Tibial nerve (tissue), 4 donors: ENCODE data around the gene GTSE1. TPM values are rescaled to one million over a fixed set of nuclear protein-coding genes. Genes with fewer than 3 reads are reported as not detected.

Source experiments
- DNase-seq, 2 donors: peaks; one replicate each; pipeline ENCODE4 v3.0.0-alpha.2; 2019; ENCODE audit warnings: low spot score in 2 of 2
- H3K27ac ChIP-seq, 4 donors: fragments of 200-600 bp; sonication (generic) in 3 of 4; one replicate each; pipeline ENCODE4 v1.5.1; 2017 to 2019; ENCODE audit warnings: mild to moderate bottlenecking in 1 of 4
- H3K27me3 ChIP-seq, 2 donors: fragments of 200-600 bp; sonication (generic) in 1 of 2; one replicate each; pipeline versions ENCODE4 v1.5.1 to v1.6.0; 2017 to 2019
- H3K36me3 ChIP-seq, 3 donors: fragments of 200-600 bp; sonication (generic); one replicate each; pipeline ENCODE4 v1.5.1; 2018 to 2019
- H3K4me1 ChIP-seq, 4 donors: fragments of 200-600 bp; sonication (generic) in 3 of 4; one replicate each; pipeline ENCODE4 v1.5.1; 2017 to 2019
- H3K4me3 ChIP-seq, 4 donors: fragments of 200-600 bp; sonication (generic) in 3 of 4; one replicate each; pipeline ENCODE4 v1.5.1; 2017 to 2019; ENCODE audit warnings: mild to moderate bottlenecking in 1 of 4, moderate library complexity in 1 of 4
- H3K9me3 ChIP-seq, 4 donors: fragments of 200-600 bp; sonication (generic) in 3 of 4; one replicate each; pipeline ENCODE4 v1.5.1; 2017 to 2019
- EP300 ChIP-seq, 2 donors: sonication (generic); formaldehyde crosslinking; IDR thresholded peaks; one replicate each; pipeline ENCODE4 v1.6.1; 2017; ENCODE audit warnings: antibody characterized with exemption in 2 of 2, mild to moderate bottlenecking in 1 of 2
- POLR2A ChIP-seq, 2 donors: fragments of 450-650 bp; IDR thresholded peaks; one replicate each; pipeline ENCODE4 v1.6.1; 2017; ENCODE audit warnings: antibody characterized with exemption in 2 of 2, mild to moderate bottlenecking in 2 of 2, moderate library complexity in 2 of 2
- WGBS, 2 donors: methylation state at CpG; one replicate each; pipeline ENCODE4 v1.1.5; 2018; 5-methylcytosine and 5-hydroxymethylcytosine counted together
- total RNA-seq, 4 donors: library from RNA; depleted of rRNA; stranded (reverse); fragments of >200 nt; gene quantifications; one replicate each; pipeline ENCODE4 v1.1.0, GENCODE V29; 2016
- TF ChIP-seq, protein P1 (sequence below), 5 experiments: fragments of 200-600 bp in 3 of 5; fragments of 450-650 bp in 2 of 5; sonication (generic) in 3 of 5; IDR thresholded peaks; one replicate each; pipeline ENCODE4 v1.5.1; 2016 to 2019; ENCODE audit warnings: antibody characterized with exemption in 5 of 5, mild to moderate bottlenecking in 3 of 5, moderate library complexity in 2 of 5

The GTSE1 gene
- total RNA-seq, 4 donors from 2014 or later: 0.30 to 3.3 TPM; not detected in 2

DNA sequence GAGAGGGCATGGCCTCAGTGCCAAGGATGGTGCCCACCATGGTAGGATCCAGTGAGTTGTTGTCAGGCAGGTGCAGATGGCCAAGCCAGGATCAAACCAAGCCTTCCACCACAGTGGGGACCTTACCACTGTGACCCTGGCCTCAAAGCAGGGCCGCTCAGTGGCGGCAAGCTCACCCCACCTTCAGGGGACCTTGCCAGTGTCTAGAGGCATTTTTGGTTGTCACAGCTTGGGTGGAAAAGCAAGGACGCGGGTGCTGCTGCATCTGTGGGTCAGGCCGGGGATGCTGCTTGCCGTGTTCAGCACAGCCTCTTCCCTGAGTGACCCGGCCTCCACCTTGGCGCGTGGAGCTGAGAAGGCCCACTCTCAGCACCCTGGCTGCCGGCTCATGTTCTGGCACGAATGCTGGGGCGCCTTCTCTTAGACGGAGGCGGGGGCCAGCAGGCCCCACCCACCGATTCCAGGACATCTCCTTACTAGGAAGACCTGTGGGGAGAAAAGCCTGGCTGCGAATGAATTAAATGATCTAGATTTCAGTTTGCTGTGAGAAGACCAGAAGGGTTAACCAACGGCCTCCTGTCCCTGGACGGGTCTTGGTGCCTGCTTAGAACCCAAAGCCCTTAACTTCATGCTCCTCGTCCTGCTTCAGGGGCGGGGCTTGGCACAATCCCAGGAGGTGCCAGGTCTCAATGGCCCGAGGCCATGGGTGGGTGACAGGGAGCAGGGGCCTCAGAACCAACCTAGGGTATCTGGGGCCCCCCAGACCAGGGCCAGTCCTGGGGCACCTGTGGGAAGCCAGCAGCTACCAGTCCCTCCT lies 57.7 kb downstream of the GTSE1 start:
- DNase-seq: no peak
- WGBS, 2 donors: 80 to 83% methylated on average over 16 to 20 of the region's 21 CpGs
- Histone ChIP-seq H3K9me3 (no peaks in the 10 kb centered on the region), H3K27me3 (no peaks in the 10 kb centered on the region), H3K36me3 (peaks cover 2 to 100% (median 36%) of the 10 kb centered on the region in 3 donors), H3K4me3 (no peak overlapping the region), H3K27ac (no peak overlapping the region), H3K4me1 (no peaks in the 10 kb centered on the region)
- no peak for TF ChIP-seq EP300 (IDR thresholded peaks at IDR 0.05)

DNA sequence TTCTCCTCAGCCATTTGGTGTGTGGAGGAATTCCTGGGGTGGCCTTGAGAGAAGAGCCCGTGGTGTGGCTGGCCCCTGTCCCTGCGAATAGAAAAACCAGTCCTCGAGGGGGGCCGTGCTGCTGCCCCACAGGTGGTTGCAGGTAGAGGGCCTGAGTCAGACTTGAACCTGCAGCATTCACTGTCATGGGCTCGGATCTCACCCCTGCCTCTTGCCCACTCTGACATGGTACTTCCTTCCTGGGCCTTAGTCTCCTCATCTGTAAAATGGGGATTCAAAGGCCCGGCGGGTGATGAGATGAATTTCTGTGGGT lies 58.3 kb downstream of the GTSE1 start:
- H3K27me3 ChIP-seq: no peaks in the 10 kb centered on the region
- peaks cover 2 to 100% (median 36%) of the 10 kb centered on the region in 3 donors for H3K36me3 ChIP-seq
- no peak for DNase-seq
- H3K27ac ChIP-seq: no peak overlapping the region
- no peak overlapping the region for H3K4me3 ChIP-seq
- H3K4me1 ChIP-seq: no peaks in the 10 kb centered on the region
- no peak for TF ChIP-seq EP300 (IDR thresholded peaks at IDR 0.05)
- TF ChIP-seq, protein P1, sequence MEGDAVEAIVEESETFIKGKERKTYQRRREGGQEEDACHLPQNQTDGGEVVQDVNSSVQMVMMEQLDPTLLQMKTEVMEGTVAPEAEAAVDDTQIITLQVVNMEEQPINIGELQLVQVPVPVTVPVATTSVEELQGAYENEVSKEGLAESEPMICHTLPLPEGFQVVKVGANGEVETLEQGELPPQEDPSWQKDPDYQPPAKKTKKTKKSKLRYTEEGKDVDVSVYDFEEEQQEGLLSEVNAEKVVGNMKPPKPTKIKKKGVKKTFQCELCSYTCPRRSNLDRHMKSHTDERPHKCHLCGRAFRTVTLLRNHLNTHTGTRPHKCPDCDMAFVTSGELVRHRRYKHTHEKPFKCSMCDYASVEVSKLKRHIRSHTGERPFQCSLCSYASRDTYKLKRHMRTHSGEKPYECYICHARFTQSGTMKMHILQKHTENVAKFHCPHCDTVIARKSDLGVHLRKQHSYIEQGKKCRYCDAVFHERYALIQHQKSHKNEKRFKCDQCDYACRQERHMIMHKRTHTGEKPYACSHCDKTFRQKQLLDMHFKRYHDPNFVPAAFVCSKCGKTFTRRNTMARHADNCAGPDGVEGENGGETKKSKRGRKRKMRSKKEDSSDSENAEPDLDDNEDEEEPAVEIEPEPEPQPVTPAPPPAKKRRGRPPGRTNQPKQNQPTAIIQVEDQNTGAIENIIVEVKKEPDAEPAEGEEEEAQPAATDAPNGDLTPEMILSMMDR (IDR thresholded peaks at IDR 0.05): no peak
- TF ChIP-seq POLR2A (IDR thresholded peaks at IDR 0.05): no peak
- WGBS, 2 donors: 87 to 89% methylated on average over 7 of the region's 7 CpGs
- H3K9me3 ChIP-seq: peaks cover 0 to 4% (median 0%) of the 10 kb centered on the region in 4 donors

DNA sequence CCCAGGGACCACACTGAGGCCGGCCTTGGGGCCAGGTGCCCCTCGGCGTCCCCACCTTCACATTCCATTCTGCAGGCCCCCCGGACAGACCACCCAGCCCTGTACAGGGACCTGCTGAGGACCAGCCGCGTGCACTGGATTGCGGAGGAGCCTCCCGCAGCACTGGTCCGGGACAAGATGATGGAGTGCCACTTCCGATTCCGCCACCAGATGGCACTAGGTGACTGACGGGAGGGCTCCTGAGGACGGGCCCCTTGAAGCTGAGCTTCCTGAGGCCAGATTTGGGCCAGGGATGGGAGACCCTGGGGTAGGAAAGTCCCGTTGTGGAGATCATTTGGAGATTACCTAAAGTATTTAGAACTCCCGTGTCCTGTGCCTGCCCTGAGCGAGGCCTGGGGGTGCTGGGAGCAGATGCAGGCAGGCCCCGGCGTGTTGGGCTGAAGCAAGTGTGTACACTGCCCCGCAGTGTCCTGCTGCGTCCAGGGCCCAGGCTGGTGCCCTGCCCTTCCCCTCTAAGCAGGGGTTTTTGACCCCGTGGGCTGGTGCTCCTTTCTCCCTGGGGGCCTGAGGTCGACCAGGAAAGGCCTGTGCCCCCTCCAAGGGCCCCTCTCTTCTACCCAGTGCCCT lies 58.8 kb downstream of the GTSE1 start:
- Histone ChIP-seq H3K4me3 (no peak overlapping the region), H3K4me1 (no peaks in the 10 kb centered on the region), H3K27ac (no peak overlapping the region), H3K36me3 (peaks cover 2 to 98% (median 35%) of the 10 kb centered on the region in 3 donors), H3K27me3 (no peaks in the 10 kb centered on the region), H3K9me3 (peaks cover 0 to 8% (median 0%) of the 10 kb centered on the region in 4 donors)
- TF ChIP-seq, protein P1 (IDR thresholded peaks at IDR 0.05): peak; percentile 63 to 79 (median 69)
- no peak for TF ChIP-seq EP300 (IDR thresholded peaks at IDR 0.05)
- TF ChIP-seq POLR2A (IDR thresholded peaks at IDR 0.05): no peak
- peak; percentile 28 to 74 for DNase-seq
- 42 to 81% methylated on average over 6 to 21 of the region's 22 CpGs for WGBS, 2 donors

DNA sequence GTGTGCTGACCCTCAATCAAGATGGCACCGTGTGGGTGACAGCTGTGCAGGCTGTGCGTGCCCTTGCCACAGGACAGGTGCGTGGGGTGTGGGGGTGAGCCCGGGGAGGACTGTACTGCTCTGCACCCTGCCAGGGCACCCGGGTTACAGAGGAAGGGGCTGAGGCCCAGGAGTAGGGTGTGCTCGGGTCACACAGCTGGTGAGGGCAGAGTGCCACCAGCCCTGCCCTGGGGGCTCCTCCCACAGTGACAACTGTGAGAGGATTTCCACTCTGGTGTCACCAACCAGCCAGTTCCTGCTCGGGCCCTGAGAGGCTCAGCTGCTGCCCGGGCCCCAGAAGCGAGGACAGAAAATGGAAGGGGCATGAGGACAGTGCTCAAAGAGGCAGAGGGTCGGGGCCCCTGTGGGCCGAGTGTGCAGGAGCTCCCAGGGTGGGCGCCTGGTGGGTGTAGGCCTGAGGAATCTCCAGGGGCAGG lies 59.4 kb downstream of the GTSE1 start:
- H3K4me1 ChIP-seq: no peaks in the 10 kb centered on the region
- no peak for DNase-seq
- TF ChIP-seq, protein P1 (IDR thresholded peaks at IDR 0.05): no peak
- no peak for TF ChIP-seq EP300 (IDR thresholded peaks at IDR 0.05)
- no peak for TF ChIP-seq POLR2A (IDR thresholded peaks at IDR 0.05)
- H3K9me3 ChIP-seq: peaks cover 0 to 13% (median 0%) of the 10 kb centered on the region in 4 donors
- H3K27me3 ChIP-seq: no peaks in the 10 kb centered on the region
- H3K36me3 ChIP-seq: peaks cover 0 to 93% (median 29%) of the 10 kb centered on the region in 3 donors
- 81 to 89% methylated on average over 12 of the region's 12 CpGs for WGBS, 2 donors
- no peak overlapping the region for H3K4me3 ChIP-seq
- H3K27ac ChIP-seq: no peak overlapping the region

DNA sequence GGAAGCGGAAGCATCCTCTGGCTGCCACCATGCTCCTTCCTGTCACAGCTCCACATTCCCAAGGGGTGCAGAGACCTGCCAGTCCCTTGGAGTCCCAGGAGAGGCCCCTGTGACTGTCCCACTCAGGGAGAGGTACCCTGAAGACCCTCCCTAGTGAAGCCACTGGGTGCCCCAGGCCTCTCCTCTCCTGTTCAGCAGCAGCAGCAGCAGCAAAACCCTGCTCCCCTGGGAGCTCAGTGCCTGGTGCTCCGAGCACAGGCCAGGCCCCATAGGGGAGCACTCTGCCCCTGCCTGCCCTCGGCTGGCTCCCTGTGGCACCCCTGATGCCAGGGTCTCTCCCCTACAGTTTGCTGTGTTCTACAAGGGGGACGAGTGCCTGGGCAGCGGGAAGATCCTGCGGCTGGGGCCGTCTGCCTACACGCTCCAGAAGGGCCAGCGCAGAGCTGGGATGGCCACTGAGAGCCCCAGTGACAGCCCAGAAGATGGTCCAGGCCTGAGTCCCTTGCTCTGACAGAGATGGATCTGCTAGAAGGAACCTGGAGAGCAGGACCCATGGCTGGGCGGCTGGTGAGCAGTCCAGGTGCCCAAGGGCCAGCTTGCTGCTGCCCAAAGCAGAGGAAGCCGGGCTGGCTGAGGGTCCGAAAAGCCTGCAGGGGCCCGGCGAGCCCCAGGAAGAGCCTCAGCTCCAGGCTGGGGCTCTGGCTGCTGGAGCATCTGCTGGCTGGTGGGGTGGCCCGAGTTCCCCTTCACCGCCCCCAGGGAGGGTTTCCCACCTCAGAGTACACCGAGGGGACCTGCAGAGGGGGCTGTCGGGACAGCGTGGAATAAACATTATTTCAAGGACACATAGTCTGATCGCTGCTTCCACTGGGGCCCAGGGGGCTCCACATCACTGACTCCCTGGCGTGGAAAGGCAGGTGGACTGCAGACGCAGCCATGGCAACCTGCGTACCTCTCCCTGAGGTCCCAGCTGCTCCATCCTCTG lies 60.1 kb downstream of the GTSE1 start:
- TF ChIP-seq EP300 (IDR thresholded peaks at IDR 0.05) (no peak), POLR2A (IDR thresholded peaks at IDR 0.05) (no peak)
- TF ChIP-seq, protein P1 (IDR thresholded peaks at IDR 0.05): no peak
- H3K27ac ChIP-seq: no peak overlapping the region
- WGBS, 2 donors: 88% methylated on average over 19 of the region's 23 CpGs
- H3K4me3 ChIP-seq: no peak overlapping the region
- H3K27me3 ChIP-seq: no peaks in the 10 kb centered on the region
- H3K4me1 ChIP-seq: no peaks in the 10 kb centered on the region
- peaks cover 0 to 85% (median 22%) of the 10 kb centered on the region in 3 donors for H3K36me3 ChIP-seq
- no peak for DNase-seq
- peaks cover 0 to 13% (median 0%) of the 10 kb centered on the region in 4 donors for H3K9me3 ChIP-seq
